Esophagus muscularis mucosa (tissue), 4 donors: ENCODE measurements around the gene LOXL3. TPM values are rescaled to one million over a fixed set of nuclear protein-coding genes. Genes with fewer than 3 reads are reported as not detected.

Experiments
- DNase-seq: peaks from one replicate; pipeline ENCODE4 v3.0.0-alpha.2; 2017; ENCODE audit errors: extremely low spot score
- H3K27ac ChIP-seq, 4 donors: fragments of 200-600 bp; sonication (generic); replicated peaks in 1 of 4; 1 replicate in 3 of 4; 2 replicates in 1 of 4; pipeline ENCODE4 v1.5.1; 2016 to 2019; ENCODE audit warnings: mild to moderate bottlenecking in 1 of 4
- H3K27me3 ChIP-seq, 4 donors: fragments of 200-600 bp; sonication (generic); one replicate each; pipeline versions ENCODE4 v1.5.1 to v1.6.0; 2016 to 2019
- H3K36me3 ChIP-seq, 4 donors: fragments of 200-600 bp; sonication (generic); one replicate each; pipeline ENCODE4 v1.5.1; 2016 to 2019
- H3K4me1 ChIP-seq, 4 donors: fragments of 200-600 bp; sonication (generic); one replicate each; pipeline ENCODE4 v1.5.1; 2016 to 2019
- H3K4me3 ChIP-seq, 4 donors: fragments of 200-600 bp; sonication (generic); 1 replicate in 2 of 4; 2 replicates in 2 of 4; pipeline ENCODE4 v1.5.1; 2016 to 2019; ENCODE audit warnings: mild to moderate bottlenecking in 4 of 4, moderate library complexity in 1 of 4
- H3K9me3 ChIP-seq, 4 donors: fragments of 200-600 bp; sonication (generic); 1 replicate in 3 of 4; 2 replicates in 1 of 4; pipeline ENCODE4 v1.5.1; 2016 to 2019
- EP300 ChIP-seq: sonication (generic); formaldehyde crosslinking; IDR thresholded peaks from one replicate; pipeline ENCODE4 v1.6.1; 2017; ENCODE audit warnings: antibody characterized with exemption
- POLR2A ChIP-seq: fragments of 450-650 bp; IDR thresholded peaks from one replicate; pipeline ENCODE4 v1.6.1; 2017; ENCODE audit warnings: antibody characterized with exemption, moderate library complexity, mild to moderate bottlenecking, low read depth
- POLR2AphosphoS5 ChIP-seq, 2 donors: sonication (generic); formaldehyde crosslinking; IDR thresholded peaks; one replicate each; pipeline ENCODE4 v1.6.1; 2017; ENCODE audit warnings: antibody characterized with exemption in 2 of 2
- WGBS: methylation state at CpG from one replicate; pipeline ENCODE4 v1.1.5; 2018; 5-methylcytosine and 5-hydroxymethylcytosine counted together
- intact Hi-C: fragments of 100-400 bp; cut with DNase I; formaldehyde crosslinking; loops from one replicate; pipeline ENCODE4 v1.15.1; 2023
- total RNA-seq, 4 donors: library from RNA; depleted of rRNA; stranded (reverse); fragments of >200 nt; gene quantifications; one replicate each; pipeline versions ENCODE4 v1.1.0 to v1.2.1, GENCODE V29; 2016
- TF ChIP-seq, protein P1 (sequence below), 3 experiments: fragments of 200-600 bp in 2 of 3; fragments of 450-650 bp in 1 of 3; sonication (generic) in 2 of 3; IDR thresholded peaks; one replicate each; pipeline ENCODE4 v1.5.1; 2017 to 2019; ENCODE audit warnings: antibody characterized with exemption in 3 of 3, mild to moderate bottlenecking in 2 of 3, moderate library complexity in 1 of 3

Gene LOXL3
- total RNA-seq, 4 donors from 2014 or later, result 7.1 to 8.6 (median 7.7) TPM

DNA sequence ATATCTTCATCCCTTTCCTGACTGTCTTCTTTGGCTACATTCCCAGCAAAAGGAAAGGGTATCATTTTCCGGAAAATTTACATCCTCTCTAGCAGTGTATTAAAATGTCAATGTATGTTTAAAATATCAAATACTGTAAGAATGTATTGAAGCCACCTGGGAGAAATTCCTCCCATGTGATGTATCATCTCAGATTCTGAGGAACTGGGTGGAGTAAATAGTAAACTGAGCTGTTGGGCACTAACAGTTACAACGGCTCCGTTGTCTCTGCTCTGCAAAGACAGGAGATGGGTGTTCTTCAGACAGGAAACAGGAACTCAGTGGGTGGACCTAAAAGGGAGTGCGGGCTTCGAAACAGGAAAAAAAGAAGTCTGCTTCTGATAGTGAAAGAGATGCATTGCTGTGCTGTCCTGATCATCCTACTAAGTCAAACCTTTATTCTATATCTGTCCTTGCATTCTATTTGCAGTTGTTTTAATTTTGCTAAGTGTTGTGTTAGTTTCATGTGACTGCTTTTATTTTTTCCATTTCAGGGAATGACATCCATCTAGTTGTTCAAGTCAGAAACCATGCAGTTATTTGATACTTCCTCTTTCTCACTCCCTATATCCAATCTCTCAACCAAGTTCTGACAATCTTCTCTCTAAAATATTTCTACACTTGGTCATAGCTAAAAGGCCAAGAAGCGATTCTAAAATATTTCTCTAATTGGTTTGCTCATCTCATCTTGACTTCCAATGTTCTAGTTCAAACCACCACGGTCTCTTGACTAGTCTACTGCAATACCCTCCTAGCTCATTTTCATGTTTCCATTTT lies 20.2 kb upstream of the LOXL3 start:
- DNase-seq, result no peak
- TF ChIP-seq POLR2A, result no peak
- TF ChIP-seq EP300, result no peak
- Histone ChIP-seq H3K4me3 (no peak overlapping the region), H3K36me3 (no peaks in the 10 kb centered on the region), H3K9me3 (no peaks in the 10 kb centered on the region), H3K27me3 (peaks cover 0 to 5% (median 0%) of the 10 kb centered on the region in 4 donors), H3K4me1 (no peaks in the 10 kb centered on the region), H3K27ac (peak overlapping the region in 1 of 4 donors; percentile 25)
- 41% methylated on average over 7 of the region's 7 CpGs for WGBS
- intact Hi-C loops, result no loop called here

DNA sequence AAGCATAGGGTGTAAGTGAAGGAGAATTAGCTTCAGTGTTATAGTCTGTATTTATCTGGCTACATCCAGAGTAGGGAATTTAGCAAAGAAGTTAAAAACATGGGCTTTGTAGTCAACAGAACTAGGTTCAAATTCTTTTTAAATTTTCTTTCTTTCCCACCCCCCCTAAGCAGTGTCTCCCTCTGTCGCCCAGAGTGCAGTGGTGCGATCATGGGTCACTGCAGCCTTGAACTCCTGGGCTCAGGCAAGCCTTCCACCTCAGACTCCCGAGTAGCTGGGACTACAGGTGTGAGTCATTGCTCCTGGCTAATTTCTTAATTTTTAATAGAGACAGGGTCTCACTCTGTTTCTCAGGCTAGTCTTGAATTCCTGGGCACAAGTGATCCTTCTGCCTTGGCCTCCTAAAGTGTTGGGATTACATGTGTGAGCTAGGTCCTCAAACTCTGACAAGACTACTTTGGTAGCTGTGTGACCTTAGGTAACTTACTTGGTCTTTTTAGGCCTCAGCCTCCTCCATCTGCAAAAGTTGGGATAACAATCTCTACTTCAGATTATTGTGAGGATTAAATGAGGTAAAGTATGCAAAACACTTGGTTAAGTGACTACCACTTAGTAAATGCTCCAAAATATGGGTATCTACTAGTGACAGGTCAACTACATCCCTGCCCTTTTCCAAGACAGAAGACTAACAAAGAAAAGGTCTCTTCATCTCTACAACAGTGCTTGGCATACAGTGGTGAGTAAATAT lies 18.6 kb upstream of the LOXL3 start:
- intact Hi-C loops, result no loop called here
- H3K4me1 ChIP-seq, result no peaks in the 10 kb centered on the region
- WGBS, result 79% methylated on average over 3 of the region's 3 CpGs

DNA sequence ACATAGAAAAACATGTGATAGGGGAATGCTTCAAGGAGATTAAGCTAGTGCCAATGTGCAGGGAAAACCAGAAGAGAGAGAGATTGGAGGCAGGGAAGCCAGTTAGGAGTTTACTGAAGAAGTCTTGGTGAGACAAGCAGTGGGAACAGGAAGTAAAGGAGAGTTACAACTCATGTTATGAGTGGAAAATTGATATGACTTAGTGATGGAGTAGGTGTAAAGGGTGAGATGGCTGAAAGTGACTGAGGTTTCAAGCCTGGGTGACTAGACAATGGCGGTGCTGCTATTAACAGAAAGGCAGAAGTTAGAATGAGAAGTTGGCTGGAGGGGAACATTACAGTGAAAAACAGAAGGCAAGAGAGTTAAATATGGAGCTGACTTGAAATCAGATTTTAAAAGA lies 17.3 kb upstream of the LOXL3 start:
- Histone ChIP-seq H3K4me1 (no peaks in the 10 kb centered on the region), H3K4me3 (no peak overlapping the region), H3K9me3 (no peaks in the 10 kb centered on the region), H3K27ac (no peak overlapping the region), H3K36me3 (no peaks in the 10 kb centered on the region), H3K27me3 (peaks cover 0 to 5% (median 0%) of the 10 kb centered on the region in 4 donors)
- WGBS, result 73% methylated on average over 1 of the region's 1 CpG
- no peak for DNase-seq
- intact Hi-C loops, result no loop called here
- no peak for TF ChIP-seq POLR2AphosphoS5 (IDR thresholded peaks at IDR 0.05)
- no peak for TF ChIP-seq POLR2A
- no peak for TF ChIP-seq EP300
- TF ChIP-seq, protein P1, sequence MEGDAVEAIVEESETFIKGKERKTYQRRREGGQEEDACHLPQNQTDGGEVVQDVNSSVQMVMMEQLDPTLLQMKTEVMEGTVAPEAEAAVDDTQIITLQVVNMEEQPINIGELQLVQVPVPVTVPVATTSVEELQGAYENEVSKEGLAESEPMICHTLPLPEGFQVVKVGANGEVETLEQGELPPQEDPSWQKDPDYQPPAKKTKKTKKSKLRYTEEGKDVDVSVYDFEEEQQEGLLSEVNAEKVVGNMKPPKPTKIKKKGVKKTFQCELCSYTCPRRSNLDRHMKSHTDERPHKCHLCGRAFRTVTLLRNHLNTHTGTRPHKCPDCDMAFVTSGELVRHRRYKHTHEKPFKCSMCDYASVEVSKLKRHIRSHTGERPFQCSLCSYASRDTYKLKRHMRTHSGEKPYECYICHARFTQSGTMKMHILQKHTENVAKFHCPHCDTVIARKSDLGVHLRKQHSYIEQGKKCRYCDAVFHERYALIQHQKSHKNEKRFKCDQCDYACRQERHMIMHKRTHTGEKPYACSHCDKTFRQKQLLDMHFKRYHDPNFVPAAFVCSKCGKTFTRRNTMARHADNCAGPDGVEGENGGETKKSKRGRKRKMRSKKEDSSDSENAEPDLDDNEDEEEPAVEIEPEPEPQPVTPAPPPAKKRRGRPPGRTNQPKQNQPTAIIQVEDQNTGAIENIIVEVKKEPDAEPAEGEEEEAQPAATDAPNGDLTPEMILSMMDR (IDR thresholded peaks at IDR 0.05), result no peak

More for the DNA sequence above, 18.6 kb upstream of the LOXL3 start:
- no peak for TF ChIP-seq POLR2AphosphoS5 (IDR thresholded peaks at IDR 0.05)
- no peak for TF ChIP-seq EP300
- no peak for TF ChIP-seq POLR2A
- TF ChIP-seq, protein P1 (IDR thresholded peaks at IDR 0.05), result no peak
- Histone ChIP-seq H3K4me3 (no peak overlapping the region), H3K27ac (no peak overlapping the region), H3K27me3 (peaks cover 0 to 5% (median 0%) of the 10 kb centered on the region in 4 donors), H3K9me3 (no peaks in the 10 kb centered on the region), H3K36me3 (no peaks in the 10 kb centered on the region)
- DNase-seq, result no peak

DNA sequence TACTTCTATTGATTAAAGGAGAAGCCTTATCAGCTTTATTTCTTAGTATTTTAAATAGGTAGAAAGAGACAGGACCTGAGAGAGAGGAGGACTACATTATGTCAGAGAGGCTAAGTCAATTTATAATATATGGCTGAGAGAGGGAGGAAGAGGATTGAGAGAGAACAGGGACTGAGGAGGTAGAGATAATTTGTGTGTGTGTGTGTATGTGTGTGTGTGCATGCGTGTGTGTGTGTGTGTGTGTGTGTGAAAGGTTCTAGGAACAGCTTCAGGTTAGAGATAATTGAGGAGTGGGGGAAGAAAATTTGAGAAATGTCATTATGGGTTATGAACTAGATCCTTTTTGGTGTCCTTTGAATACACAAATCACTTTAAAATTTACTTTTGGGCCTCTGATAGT lies 15.9 kb upstream of the LOXL3 start:
- Histone ChIP-seq H3K4me3 (no peak overlapping the region), H3K27ac (no peak overlapping the region), H3K9me3 (no peaks in the 10 kb centered on the region), H3K36me3 (no peaks in the 10 kb centered on the region), H3K4me1 (no peaks in the 10 kb centered on the region), H3K27me3 (peaks cover 0 to 2% (median 0%) of the 10 kb centered on the region in 4 donors)
- WGBS, result 38% methylated on average over 1 of the region's 1 CpG
- intact Hi-C loops, result no loop called here
- TF ChIP-seq POLR2AphosphoS5 (IDR thresholded peaks at IDR 0.05), result no peak
- TF ChIP-seq POLR2A, result no peak
- TF ChIP-seq EP300, result no peak
- TF ChIP-seq, protein P1 (IDR thresholded peaks at IDR 0.05), result no peak
- DNase-seq, result no peak

DNA sequence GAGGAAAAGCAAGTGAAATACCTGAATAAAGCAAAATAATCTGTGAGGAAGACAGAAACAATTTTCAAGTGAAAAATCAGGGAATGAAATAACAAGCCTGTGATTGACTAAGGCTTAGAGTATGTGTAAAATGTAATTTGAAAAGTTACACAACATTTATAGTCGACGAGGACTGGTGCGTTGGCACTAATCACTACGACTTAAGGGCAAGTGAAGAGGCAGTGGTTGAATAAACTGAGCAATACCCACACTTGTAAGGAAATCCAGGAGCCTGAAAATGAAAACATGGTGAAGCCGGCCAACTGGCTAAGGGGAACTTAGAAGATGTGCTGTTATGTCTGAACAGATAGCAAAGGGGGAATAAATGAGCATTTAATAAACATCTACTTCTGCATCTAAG lies 14.1 kb upstream of the LOXL3 start:
- Histone ChIP-seq H3K4me1 (no peaks in the 10 kb centered on the region), H3K4me3 (no peak overlapping the region), H3K27me3 (peaks cover 0 to 14% (median 0%) of the 10 kb centered on the region in 4 donors), H3K36me3 (no peaks in the 10 kb centered on the region), H3K27ac (no peak overlapping the region), H3K9me3 (no peaks in the 10 kb centered on the region)
- DNase-seq, result no peak
- intact Hi-C loops, result no loop called here
- TF ChIP-seq EP300 (no peak), POLR2A (no peak), POLR2AphosphoS5 (IDR thresholded peaks at IDR 0.05) (no peak)
- TF ChIP-seq, protein P1 (IDR thresholded peaks at IDR 0.05), result no peak
- WGBS, result 72% methylated on average over 5 of the region's 5 CpGs
